Vagina (tissue), 2 donors: ENCODE measurements around the gene MB21D2. TPM values are rescaled to one million over a fixed set of nuclear protein-coding genes. Genes with fewer than 3 reads are reported as not detected.

ENCODE experiments used
- DNase-seq, 2 donors: peaks; one replicate each; pipeline ENCODE4 v3.0.0-alpha.2; 2017; ENCODE audit errors: extremely low spot score in 2 of 2
- H3K27ac ChIP-seq: fragments of 200-600 bp; sonication (generic); one replicate; pipeline ENCODE4 v1.5.1; 2019
- H3K27me3 ChIP-seq: fragments of 200-600 bp; sonication (generic); one replicate; pipeline ENCODE4 v1.5.1; 2019
- H3K36me3 ChIP-seq, 2 donors: fragments of 200-600 bp; sonication (generic); one replicate each; pipeline ENCODE4 v1.5.1; 2017 to 2019
- H3K4me1 ChIP-seq: fragments of 200-600 bp; sonication (generic); one replicate; pipeline ENCODE4 v1.5.1; 2019
- H3K4me3 ChIP-seq, 2 donors: fragments of 200-600 bp; sonication (generic); 1 replicate in 1 of 2; 2 replicates in 1 of 2; pipeline ENCODE4 v1.5.1; 2016 to 2019
- H3K9me3 ChIP-seq: fragments of 200-600 bp; sonication (generic); one replicate; pipeline ENCODE4 v1.5.1; 2019
- CTCF ChIP-seq, 3 experiments: fragments of 450-650 bp in 2 of 3; fragments of 200-600 bp in 1 of 3; sonication (generic) in 1 of 3; IDR thresholded peaks; one replicate each; pipeline ENCODE4 v1.5.1; 2017 to 2019; ENCODE audit warnings: antibody characterized with exemption in 3 of 3, mild to moderate bottlenecking in 2 of 3, moderate library complexity in 2 of 3
- POLR2A ChIP-seq, 2 donors: fragments of 450-650 bp; IDR thresholded peaks; one replicate each; pipeline ENCODE4 v1.6.1; 2017; ENCODE audit warnings: antibody characterized with exemption in 2 of 2, mild to moderate bottlenecking in 2 of 2, moderate library complexity in 2 of 2
- POLR2AphosphoS5 ChIP-seq, 2 donors: sonication (generic); formaldehyde crosslinking; IDR thresholded peaks; one replicate each; pipeline ENCODE4 v1.9.0; 2017; ENCODE audit warnings: antibody characterized with exemption in 2 of 2, mild to moderate bottlenecking in 2 of 2, low read depth in 1 of 2; ENCODE audit not compliant: insufficient read depth in 1 of 2
- intact Hi-C: fragments of 100-400 bp; cut with DNase I; formaldehyde crosslinking; loops from one replicate; pipeline ENCODE4 v1.15.1; 2023
- total RNA-seq: library from RNA; depleted of rRNA; stranded (reverse); fragments of >200 nt; gene quantifications from one replicate; pipeline ENCODE4 v1.2.3, GENCODE V29; 2016

The MB21D2 gene
- total RNA-seq, 1 donor from 2014 or later, result 5.6 TPM

- H3K27me3 ChIP-seq, result no peaks in the 10 kb centered on the region
- no peaks in the 10 kb centered on the region for H3K36me3 ChIP-seq
- no peak for TF ChIP-seq POLR2A (IDR thresholded peaks at IDR 0.05)
- TF ChIP-seq POLR2AphosphoS5 (IDR thresholded peaks at IDR 0.05; ENCODE audit: insufficient read depth in 1 of 2, low read depth in 1 of 2), result no peak
- peak; percentile 40 to 72 (median 56) for TF ChIP-seq CTCF (IDR thresholded peaks at IDR 0.05)
- intact Hi-C loops, result loop anchor here (10.0 kb wide), 1 partner anchor 758 kb away; no protein-coding TSS in a partner anchor
- no peaks in the 10 kb centered on the region for H3K9me3 ChIP-seq
- no peak overlapping the region for H3K4me3 ChIP-seq
- no peak overlapping the region for H3K27ac ChIP-seq
- peaks cover 21% of the 10 kb centered on the region for H3K4me1 ChIP-seq
- no peak for DNase-seq
Measured at GRCh38 chr3:192816351-192816750, 101.3 kb downstream of the MB21D2 start.

GRCh38 chr3:192812743-192813383, 104.8 kb downstream of the MB21D2 start:
- intact Hi-C loops, result loop anchor here (10.0 kb wide), 1 partner anchor 762 kb away; no protein-coding TSS in a partner anchor
- TF ChIP-seq CTCF (IDR thresholded peaks at IDR 0.05) (peak; percentile 35 to 50 (median 36)), POLR2AphosphoS5 (IDR thresholded peaks at IDR 0.05; ENCODE audit: insufficient read depth in 1 of 2, low read depth in 1 of 2) (no peak)
- no peak for DNase-seq

GRCh38 chr3:192805711-192806110, 111.9 kb downstream of the MB21D2 start:
- TF ChIP-seq POLR2A (IDR thresholded peaks at IDR 0.05) (no peak), POLR2AphosphoS5 (IDR thresholded peaks at IDR 0.05; ENCODE audit: insufficient read depth in 1 of 2, low read depth in 1 of 2) (no peak), CTCF (IDR thresholded peaks at IDR 0.05) (no peak)
- DNase-seq, result no peak
- intact Hi-C loops, result no loop called here

More at GRCh38 chr3:192812743-192813383, 104.8 kb downstream of the MB21D2 start:
- no peaks in the 10 kb centered on the region for H3K36me3 ChIP-seq
- H3K4me3 ChIP-seq, result no peak overlapping the region
- no peaks in the 10 kb centered on the region for H3K9me3 ChIP-seq
- H3K27me3 ChIP-seq, result no peaks in the 10 kb centered on the region
- no peak overlapping the region for H3K27ac ChIP-seq
- peaks cover 2% of the 10 kb centered on the region for H3K4me1 ChIP-seq

DNA sequence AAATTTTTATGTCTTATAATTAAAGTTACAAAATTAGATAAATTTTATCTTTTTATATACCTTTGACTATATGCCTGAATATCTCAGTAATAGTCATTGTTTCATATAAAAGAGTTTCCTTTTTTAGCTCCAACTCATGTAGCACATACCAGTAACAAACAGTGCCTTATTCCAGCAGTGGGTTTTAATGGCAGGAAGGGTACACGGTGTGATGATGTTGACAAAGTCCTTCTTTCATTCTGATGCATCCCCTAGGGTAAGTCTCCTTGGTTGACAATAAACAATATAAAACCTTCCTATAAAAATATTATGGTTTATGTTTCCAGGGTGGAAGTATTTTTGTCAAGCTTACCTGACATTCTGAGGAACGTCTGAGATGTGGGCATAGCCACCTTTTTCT, 113.2 kb downstream of the MB21D2 start:
- H3K36me3 ChIP-seq, result no peaks in the 10 kb centered on the region
- no peak for TF ChIP-seq POLR2A (IDR thresholded peaks at IDR 0.05)
- TF ChIP-seq CTCF (IDR thresholded peaks at IDR 0.05), result no peak
- TF ChIP-seq POLR2AphosphoS5 (IDR thresholded peaks at IDR 0.05; ENCODE audit: insufficient read depth in 1 of 2, low read depth in 1 of 2), result no peak
- intact Hi-C loops, result no loop called here
- no peak for DNase-seq
- H3K4me1 ChIP-seq, result no peaks in the 10 kb centered on the region
- H3K9me3 ChIP-seq, result no peaks in the 10 kb centered on the region
- no peaks in the 10 kb centered on the region for H3K27me3 ChIP-seq
- no peak overlapping the region for H3K27ac ChIP-seq
- H3K4me3 ChIP-seq, result no peak overlapping the region

More at GRCh38 chr3:192805711-192806110, 111.9 kb downstream of the MB21D2 start:
- Histone ChIP-seq H3K36me3 (no peaks in the 10 kb centered on the region), H3K9me3 (no peaks in the 10 kb centered on the region), H3K27me3 (no peaks in the 10 kb centered on the region), H3K4me3 (no peak overlapping the region), H3K27ac (no peak overlapping the region), H3K4me1 (no peaks in the 10 kb centered on the region)
